Measurements from ENCODE around the gene KRTAP2-1. TPM values are rescaled to one million over a fixed set of nuclear protein-coding genes. Genes with fewer than 3 reads are reported as not detected.
"Not testable (repeated sequence)": the region's sequence is repeated elsewhere in the genome, so short reads cannot be mapped to it uniquely, and the experiment has no call there.

Gene KRTAP2-1
- polyA plus RNA-seq, 1 donor = not detected

DNA sequence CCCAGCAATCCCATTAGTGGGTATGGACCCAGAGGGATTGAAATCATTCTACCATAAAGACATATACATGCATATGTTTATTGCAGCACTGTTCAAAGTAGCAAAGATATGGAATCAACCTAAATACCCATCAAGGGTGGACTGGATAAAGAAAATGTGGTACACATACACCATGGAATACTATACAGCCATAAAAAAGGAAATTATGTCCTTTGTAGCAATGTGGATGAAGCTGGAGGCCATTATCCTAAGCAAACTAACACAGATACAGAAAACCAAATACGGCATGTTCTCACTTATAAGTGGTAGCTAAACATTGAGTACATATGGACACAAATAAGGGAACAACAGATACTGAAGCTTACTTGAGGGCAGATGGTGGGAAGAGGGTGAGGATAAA is 10.4 kb upstream of the KRTAP2-1 start:
- DNase-seq (ENCODE audit: low read depth) = no peak

DNA sequence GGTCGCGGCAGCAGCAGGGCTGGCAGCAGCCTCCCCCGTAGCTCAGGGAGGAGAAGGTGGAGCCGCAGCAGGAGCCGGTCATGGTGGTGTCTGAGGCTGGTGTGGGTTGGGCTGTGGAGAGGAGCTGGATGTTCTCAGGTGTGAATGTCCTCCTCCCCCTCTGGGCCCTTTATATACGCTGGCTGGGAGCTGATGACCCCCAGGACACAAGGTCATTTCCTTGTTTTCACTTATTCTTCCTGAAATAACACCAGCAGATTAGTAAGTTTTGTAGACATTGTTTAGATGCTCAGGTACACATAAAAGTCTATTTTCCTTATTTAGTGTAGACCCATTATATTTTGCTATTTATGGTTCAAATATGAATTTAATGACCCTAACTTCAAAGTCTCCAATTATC is 8.0 kb upstream of the KRTAP2-1 start, which contains the start of gene KRTAP2-2:
Gene KRTAP2-2, minus strand, starts transcription at position 101 of the 400 bp plus-strand sequence. Its CDS starts 19 bp downstream, at position 82.
- DNase-seq (ENCODE audit: low read depth) = not testable (repeated sequence)

DNA sequence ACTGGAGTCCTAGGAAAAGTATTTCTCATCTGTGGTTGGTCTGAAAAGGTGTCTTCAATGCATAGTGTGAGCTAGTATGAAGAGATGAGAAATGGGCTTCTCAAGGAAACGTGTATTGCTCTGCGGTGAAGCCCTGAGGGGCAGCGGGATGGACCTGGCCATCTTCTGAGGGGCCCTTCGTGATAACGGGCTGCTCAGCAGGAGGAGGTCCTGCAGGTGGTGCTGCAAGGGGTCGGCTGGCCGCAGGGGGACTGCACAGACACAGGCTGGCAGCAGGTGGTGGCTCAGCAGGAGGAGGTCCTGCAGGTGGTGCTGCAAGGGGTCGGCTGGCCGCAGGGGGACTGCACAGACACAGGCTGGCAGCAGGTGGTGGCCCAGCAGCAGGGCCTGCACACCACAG is 7.4 kb upstream of the KRTAP2-1 start:
- DNase-seq (ENCODE audit: low read depth) = not testable (repeated sequence)

DNA sequence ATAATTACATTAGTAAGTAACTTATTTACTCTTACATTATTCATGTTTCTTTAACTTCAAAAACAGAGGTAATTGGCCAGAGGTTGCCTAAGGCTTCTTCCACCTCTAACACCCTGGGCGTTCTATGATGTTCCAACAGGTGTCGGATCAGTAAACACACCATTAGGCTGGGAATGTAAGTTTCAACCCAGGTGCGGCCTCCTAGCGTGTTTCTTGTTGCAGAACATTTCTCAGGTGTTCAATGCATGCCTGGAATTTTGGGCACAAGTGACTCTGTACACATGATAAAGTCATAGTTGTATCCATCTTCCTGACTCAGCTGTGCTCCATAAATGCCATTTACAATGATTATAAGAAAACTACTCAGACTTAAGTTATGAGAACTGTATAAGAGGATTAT is 6.9 kb upstream of the KRTAP2-1 start:
- DNase-seq (ENCODE audit: low read depth) = no peak

DNA sequence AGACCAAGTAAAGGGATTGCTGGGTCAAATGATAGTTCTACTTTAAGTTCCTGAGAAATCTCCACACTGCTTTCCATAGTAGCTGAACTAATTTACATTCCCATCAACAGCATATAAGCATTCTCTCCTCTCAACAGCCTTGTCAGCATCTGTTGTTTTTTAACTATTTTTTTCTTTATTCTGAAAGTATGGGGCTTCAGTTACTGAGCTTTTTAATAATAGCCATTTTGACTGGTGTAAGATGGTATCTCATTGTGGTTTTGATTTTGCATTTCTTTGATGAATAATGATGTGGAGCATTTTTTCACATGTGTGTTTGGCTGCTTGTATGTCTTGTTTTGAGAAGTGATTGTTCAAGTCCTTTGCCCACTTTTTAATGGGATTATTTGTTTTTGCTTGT is 5.5 kb upstream of the KRTAP2-1 start:
- DNase-seq (ENCODE audit: low read depth) = no peak

DNA sequence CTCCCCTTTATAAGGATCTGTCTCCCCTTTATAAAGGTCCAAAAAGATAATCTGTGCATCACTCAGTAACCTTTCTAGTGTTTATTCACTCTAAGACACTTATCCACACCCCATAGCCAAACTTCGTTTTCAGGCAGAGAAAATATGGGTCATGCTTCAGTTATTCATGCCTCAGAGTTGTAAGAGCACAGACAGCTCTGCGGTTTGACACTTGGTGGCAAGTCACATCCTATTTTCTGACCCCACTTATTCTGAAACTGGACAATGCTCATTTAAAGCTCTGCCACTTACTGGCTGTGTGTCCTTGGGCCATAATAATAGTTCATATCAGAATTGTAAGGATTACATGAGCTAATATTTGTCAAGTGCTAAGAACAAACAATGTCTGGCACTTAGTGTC is 2.0 kb upstream of the KRTAP2-1 start:
- DNase-seq (ENCODE audit: low read depth) = no peak

DNA sequence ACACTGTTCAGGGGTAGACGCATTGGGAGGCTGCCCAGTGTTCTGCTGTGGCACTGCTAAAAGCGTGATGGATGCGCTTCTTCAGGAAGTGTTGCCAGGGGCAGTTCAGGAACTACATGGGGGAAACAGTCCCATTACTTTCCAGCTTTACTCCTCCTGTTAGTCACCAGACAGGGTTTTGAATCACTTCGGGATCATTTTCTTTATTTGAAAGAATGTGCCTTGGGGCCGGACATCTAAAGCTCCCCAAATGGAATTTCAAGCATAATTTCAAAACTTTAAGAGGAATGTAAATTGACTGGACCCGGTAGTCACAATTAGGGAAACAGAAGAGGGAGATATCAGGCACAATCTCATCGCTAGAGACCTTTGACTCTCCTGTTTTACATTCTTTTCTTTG is 1.3 kb upstream of the KRTAP2-1 start:
- DNase-seq (ENCODE audit: low read depth) = no peak

DNA sequence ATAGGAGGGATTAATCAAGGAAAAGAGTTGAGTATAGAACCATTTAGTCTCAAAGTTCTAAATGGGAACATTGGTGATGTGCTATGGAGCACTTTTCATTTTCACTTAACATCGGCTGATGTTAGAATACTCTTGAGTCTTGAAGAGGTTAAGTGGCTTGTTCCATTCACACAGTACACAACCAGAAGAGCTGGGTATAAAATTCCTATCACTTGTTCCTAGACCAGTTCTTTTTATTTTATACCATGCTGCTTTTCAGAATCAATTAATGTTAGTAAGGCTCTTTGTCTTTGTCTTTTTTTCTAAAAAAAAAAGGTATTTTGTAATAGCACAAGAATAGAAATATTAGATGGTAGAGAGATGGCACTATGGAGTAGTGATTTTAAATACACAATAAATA is 4.2 kb downstream of the KRTAP2-1 start:
- DNase-seq (ENCODE audit: low read depth) = no peak

DNA sequence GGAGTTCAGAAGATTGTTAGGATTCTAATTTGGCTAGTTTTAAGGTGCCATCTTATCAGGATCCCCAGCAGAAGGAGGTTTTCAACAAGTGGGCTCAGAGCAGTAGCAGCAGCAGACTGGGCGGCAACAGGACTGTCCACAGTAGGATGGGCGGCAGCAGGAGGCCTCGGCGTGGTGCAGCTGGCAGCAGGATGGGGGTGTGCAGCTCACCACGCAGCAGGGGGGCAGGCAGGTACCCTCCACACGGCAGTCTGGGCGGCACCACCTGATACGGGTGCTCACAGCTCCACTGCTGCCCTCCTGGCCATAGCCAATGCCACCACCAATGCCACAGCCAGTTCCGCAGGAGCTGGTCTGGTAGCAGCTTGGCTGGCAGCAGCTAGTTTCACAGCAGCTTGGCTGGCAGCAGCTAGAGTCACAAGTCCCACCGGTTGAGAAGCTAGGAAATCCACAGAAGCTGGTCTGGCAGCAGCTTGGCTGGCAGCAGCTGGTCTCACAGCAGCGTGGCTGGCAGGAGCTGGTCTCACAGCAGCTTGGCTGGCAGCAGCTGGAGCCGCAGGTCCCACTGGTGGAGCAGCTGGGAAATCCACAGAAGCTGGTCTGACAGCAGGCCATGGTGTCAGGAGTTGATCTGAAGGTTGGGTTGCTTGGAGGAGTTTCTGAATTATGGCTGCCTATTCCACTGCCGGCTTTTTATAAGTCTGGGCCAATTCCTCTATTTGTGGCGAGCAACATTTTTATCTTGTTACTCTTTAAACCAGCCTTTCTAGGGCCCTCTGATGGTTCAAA is 6.1 kb downstream of the KRTAP2-1 start, which contains the start of gene KRTAP1-1:
Gene KRTAP1-1, minus strand, starts transcription at position 668 of the 789 bp plus-strand sequence. Its CDS starts 53 bp downstream, at position 615.
- not testable (repeated sequence) for DNase-seq (ENCODE audit: low read depth)

DNA sequence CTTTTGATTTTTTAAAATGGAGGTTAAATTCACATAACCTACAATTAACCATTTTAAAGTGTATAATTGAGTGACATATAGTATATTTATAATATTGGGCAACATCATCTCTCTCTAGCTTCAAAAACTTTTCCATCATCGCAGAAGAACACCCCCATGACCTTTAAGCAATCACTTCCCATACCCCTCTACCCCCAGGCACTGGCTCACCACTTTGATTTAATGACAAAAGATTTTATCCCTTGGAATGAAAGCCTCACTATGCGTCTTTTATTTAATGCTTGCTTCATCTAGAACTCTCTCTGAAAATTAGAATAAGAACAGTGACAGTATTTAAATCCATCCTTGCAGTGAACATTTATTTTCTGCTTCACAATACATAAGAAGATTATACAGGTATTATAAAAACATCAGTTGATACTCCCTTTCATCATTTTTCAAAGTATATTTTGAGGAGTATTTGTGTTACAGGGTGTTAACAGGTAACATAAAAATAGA is 9.2 kb downstream of the KRTAP2-1 start:
- DNase-seq (ENCODE audit: low read depth) = no peak

DNA sequence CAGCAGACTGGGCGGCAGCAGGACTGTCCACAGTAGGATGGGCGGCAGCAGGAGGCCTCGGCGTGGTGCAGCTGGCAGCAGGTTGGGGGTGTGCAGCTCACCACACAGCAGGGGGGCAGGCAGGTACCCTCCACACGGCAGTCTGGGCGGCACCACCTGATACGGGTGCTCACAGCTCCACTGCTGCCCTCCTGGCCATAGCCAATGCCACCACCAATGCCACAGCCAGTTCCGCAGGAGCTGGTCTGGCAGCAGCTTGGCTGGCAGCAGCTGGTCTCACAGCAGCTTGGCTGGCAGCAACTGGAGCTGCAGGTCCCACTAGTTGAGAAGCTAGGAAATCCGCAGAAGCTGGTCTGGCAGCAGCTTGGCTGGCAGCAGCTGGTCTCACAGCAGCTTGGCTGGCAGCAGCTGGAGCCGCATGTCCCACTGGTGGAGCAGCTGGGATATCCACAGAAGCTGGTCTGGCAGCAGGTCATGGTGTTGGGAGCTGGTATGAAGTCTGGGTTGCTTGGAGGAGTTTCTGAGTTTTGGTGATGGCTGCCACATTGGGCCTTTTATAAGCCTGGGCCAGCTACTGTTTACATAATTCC is 12.7 kb downstream of the KRTAP2-1 start, which contains the start of gene KRTAP1-3:
Gene KRTAP1-3, minus strand, starts transcription at position 529 of the 590 bp plus-strand sequence. Its CDS starts 53 bp downstream, at position 476.
- not testable (repeated sequence) for DNase-seq (ENCODE audit: low read depth)

DNA sequence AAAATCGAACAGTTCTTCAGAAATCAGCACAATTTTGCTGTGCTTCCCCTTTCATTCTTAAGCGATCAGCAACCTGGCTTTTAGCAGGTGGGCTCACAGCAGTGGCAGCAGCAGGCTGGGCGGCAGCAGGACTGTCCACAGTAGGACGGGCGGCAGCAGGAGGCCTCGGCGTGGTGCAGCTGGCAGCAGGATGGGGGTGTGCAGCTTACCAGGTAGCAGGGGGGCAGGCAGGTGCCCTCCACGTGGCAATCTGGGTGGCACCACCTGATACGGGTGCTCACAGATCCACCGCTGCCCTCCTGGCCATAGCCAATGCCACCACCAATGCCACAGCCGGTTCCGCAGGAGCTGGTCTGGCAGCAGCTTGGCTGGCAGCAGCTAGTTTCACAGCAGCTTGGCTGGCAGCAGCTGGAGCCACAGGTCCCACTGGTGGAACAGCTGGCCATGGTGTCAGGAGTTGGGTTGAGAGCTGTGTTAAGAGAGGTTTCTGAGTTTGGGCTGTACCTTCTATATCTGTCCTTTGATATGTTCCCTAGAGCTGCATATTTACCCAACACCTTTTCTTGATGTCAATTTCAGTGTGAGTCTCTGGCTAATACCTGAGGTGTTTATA is 17.4 kb downstream of the KRTAP2-1 start, which contains the start of gene KRTAP1-4:
Gene KRTAP1-4, minus strand, starts transcription at position 563 of the 613 bp plus-strand sequence. Its CDS starts 117 bp downstream, at position 446.
- DNase-seq (ENCODE audit: low read depth) = no peak

DNA sequence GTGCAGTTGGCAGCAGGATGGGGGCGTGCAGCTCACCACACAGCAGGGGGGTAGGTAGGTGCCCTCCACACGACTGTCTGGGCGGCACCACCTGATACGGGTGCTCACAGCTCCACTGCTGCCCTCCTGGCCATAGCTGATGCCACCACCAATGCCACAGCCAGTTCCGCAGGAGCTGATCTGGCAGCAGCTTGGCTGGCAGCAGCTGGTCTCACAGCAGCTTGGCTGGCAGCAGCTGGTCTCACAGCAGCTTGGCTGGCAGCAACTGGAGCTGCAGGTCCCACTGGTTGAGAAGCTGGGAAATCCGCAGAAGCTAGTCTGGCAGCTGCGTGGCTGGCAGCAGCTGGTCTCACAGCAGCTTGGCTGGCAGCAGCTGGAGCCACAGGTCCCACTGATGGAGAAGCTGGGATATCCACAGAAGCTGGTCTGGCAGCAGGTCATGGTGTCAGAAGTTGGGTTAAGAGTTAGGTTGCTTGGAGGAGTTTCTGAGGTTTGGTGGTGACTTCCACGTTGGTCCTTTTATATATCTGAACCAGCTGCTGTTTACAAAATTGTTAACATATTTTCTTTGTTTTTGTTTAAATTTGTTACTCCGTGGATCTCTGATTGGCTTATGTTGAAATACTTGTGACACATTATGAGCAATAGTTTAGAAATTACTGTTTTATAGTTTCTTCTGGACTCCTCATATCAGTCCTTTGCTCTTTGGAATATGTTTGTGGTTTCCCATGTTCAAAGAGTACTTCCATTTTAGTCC is 20.2 kb downstream of the KRTAP2-1 start, which contains the start of gene KRTAP1-5:
Gene KRTAP1-5, minus strand, starts transcription at position 494 of the 757 bp plus-strand sequence. Its CDS starts 53 bp downstream, at position 441.
- no peak for DNase-seq (ENCODE audit: low read depth)

DNA sequence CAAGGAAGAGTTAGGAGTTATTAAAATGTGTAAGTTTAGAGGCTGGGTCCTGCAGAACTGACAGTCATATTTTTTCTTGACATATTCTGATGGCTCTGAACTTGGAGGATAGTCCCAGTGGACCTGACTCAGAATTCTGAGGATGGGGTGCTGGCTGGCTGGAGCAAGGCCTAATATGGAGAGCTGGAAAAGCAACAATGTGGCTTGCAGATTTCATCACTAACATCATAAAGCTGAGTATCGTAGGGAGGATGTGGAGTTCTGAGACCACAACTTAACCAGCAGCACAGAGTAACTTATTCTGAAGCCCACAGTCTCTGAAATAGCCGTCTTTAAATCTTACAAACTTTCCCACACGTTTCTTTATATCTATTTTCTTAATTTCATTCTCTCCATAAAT is 22.4 kb downstream of the KRTAP2-1 start:
- DNase-seq (ENCODE audit: low read depth) = no peak

DNA sequence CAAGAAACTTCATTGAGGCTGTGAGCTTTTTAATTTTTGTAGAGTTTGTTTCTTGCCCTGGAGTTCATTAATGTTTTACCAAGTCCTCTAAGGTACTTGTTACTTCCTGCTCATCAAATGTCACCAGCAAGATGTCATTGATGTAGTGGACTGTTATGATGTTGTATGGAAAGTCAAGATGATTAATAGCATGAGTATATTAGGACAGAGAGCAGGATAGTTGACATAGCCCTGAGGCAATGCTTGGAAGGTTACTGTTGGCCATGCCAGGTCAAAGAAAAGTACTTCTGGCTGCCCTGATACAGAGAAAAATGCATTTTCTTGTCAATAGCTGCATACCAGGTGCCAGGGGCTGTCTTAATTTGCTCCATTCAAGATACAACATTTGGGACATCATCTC is 26.8 kb downstream of the KRTAP2-1 start:
- DNase-seq (ENCODE audit: low read depth) = no peak

DNA sequence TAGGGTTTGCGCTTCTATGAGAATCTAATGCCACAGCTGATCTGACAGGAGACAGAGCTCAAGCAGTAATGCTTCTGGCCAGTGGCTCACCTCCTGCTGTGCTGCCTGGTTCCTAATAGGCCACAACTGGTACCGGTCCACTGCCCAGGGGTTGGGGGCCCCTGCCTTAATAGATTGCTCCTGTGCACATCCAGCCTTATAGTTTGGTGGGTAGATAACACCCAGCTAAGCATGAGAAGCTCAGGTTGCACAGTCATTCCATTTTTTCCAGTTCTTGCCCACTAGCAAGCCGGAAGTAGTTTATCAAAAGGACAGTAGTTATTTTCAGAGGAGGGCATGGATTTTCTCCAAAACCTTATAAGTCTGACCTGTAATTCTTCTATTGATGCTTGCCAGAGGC is 27.7 kb downstream of the KRTAP2-1 start:
- no peak for DNase-seq (ENCODE audit: low read depth)

DNA sequence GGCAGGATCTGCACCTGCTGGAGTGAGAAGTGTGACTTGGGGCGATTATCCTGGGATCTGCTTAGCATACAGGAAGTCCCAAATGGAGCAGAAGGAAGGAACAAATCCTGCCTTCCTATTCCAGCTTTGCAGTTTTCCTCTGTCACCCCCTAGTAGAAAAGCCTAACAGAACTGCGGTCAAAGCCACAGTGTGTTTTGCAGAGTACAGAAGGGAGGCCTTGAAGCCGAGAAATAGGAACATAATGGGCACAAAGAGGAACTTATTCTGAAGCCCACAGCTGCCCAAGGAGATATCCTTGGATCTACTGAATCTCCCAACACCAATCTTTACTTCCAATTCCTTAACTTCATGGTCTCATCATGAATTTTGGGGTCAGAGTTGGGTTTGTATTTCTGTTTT is 28.6 kb downstream of the KRTAP2-1 start:
- no peak for DNase-seq (ENCODE audit: low read depth)

DNA sequence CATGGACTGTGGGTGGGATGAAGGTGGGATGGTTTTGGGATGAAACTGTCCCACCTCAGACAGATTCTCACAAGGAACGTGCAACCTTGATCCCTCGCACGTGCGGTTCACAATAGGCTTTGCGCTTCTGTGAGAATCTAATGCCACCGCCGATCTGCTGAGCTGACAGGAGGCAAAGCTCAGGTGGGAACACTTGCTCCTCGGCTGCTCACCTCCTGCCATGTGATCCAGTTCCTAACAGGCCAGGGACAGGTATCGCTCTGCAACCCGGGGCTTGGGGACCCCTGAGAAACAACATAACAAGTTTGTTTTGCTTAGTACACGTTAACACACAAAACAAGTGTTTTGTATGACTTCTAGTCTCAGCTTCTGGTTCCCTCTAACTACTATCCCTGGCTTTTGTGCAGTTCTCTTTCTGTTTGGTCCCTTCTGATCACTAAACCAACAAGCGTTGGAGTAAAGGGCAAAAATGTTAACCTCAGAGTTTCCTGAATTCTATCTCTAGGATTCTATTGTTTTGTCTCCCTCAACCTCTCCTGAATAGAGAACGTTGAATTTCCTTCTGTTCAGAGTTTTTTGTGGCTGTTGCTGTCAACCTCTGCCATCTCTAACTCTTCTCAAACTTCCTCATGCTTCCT is 30.4 kb downstream of the KRTAP2-1 start:
- no peak for DNase-seq (ENCODE audit: low read depth)

DNA sequence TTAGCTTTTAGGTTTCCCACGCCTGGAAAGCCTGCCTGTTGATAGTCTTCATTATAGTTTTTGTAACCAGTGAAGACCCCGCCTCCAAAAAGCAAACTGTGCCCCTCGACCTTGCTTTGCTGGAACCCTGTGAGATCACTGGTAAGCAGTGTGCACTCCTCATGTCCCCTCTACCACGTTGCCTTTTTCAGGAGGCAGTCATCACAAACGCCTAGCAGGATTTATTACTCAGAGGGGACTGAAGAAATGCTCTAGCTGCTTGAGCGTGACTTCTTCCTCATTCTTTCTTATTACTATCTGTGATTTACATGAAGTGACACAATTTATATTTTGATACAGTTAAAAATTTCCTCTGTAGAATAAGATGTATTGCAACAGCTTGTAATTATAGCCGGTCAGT is 31.7 kb downstream of the KRTAP2-1 start:
- no peak for DNase-seq (ENCODE audit: low read depth)

DNA sequence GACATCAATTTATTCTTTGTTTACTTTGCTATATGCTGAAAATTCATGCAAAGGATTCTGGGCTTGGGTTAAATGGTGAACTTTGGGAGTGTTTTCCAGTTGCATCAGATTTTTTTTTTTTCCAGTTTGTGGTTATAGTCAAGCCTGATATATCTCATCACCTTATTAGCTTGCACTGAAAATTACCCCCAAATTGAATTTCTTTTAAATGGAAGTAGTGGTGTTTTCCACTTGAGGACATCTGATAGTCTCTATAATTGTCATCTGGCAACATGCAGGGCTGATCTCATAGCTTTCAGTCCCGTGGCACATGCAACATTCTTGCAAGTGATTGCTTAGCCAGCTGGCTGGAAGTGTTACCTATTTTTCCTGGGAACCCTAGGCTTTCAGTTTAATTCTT is 33.5 kb downstream of the KRTAP2-1 start:
- DNase-seq (ENCODE audit: low read depth) = peak; percentile 14

DNA sequence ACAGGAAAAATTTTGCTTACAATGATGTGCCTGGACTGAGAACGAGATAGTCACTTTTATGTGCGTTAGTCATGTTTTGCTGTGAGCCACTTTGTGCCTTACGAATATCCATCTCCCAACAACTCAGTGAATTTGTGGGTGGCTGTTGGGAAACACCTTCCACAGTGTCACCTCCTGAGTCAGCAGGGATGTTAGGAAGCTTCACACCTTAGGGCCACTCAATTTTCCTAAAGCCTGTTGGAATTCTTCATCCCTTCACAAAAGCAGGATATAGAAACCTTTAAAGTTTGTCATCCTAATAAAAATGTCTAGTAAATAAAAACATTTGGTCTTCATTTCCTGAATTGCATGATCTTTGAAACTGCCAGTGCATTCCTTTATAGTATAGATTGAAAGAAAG is 33.9 kb downstream of the KRTAP2-1 start:
- DNase-seq (ENCODE audit: low read depth) = no peak

Measured in forelimb muscle (tissue), 1 donor.